HepG2 (cell line): Measurements from ENCODE around the gene FAM171A2. TPM values are rescaled to one million over a fixed set of nuclear protein-coding genes. Genes with fewer than 3 reads are reported as not detected.
A peak's percentile ranks its signal among the peaks of the same experiment; 100 is the strongest.

Experiments
- FOSL2 ChIP-seq: sonication (generic); formaldehyde crosslinking; IDR thresholded peaks from 2 replicates; pipeline ENCODE4 v1.4.0; 2020; ENCODE audit warnings: missing genetic modification reagents
- JUNB ChIP-seq: sonication (generic); formaldehyde crosslinking; IDR thresholded peaks from 2 replicates; pipeline ENCODE4 v1.8.0; 2022; ENCODE audit warnings: missing genetic modification reagents, mild to moderate bottlenecking, borderline replicate concordance
- LCORL ChIP-seq, 2 experiments: fragments of 450-650 bp in 1 of 2; sonication (generic) in 1 of 2; formaldehyde crosslinking in 1 of 2; IDR thresholded peaks; 2 replicates each; pipeline versions ENCODE4 v1.5.0 to v1.6.1; 2017 to 2020; ENCODE audit warnings: antibody characterized with exemption in 1 of 2, missing genetic modification reagents in 1 of 2
- MED1 ChIP-seq: sonication (generic); formaldehyde crosslinking; IDR thresholded peaks from 2 replicates; pipeline ENCODE4 v1.4.0; 2020; ENCODE audit warnings: missing genetic modification reagents
- RBAK ChIP-seq: sonication (generic); formaldehyde crosslinking; IDR thresholded peaks from 2 replicates; pipeline ENCODE4 v1.5.1; 2020; ENCODE audit warnings: mild to moderate bottlenecking, missing genetic modification reagents
- SAP130 ChIP-seq: IDR thresholded peaks from 2 replicates; pipeline ENCODE4 v1.6.1; 2016; ENCODE audit warnings: low read depth
- SIX4 ChIP-seq: sonication (generic); formaldehyde crosslinking; IDR thresholded peaks from 2 replicates; pipeline ENCODE4 v1.4.0; 2020; ENCODE audit warnings: missing genetic modification reagents
- SOX6 ChIP-seq, 2 experiments: fragments of 450-650 bp in 1 of 2; sonication (generic) in 1 of 2; formaldehyde crosslinking in 1 of 2; IDR thresholded peaks; 2 replicates each; pipeline versions ENCODE4 v1.4.0 to v1.6.1; 2017 to 2020; ENCODE audit warnings: antibody characterized with exemption in 1 of 2, mild to moderate bottlenecking in 1 of 2, missing genetic modification reagents in 1 of 2
- ZMYM3 ChIP-seq: sonication (generic); formaldehyde crosslinking; IDR thresholded peaks from 2 replicates; pipeline ENCODE4 v1.5.1; 2020; ENCODE audit warnings: mild to moderate bottlenecking, missing genetic modification reagents
- ZNF136 ChIP-seq: sonication (generic); formaldehyde crosslinking; IDR thresholded peaks from 2 replicates; pipeline ENCODE4 v1.8.1; 2022; ENCODE audit warnings: low read depth, mild to moderate bottlenecking, moderate library complexity, missing genetic modification reagents
- ZNF337 ChIP-seq: sonication (generic); formaldehyde crosslinking; IDR thresholded peaks from 2 replicates; pipeline ENCODE4 v1.5.1; 2020; ENCODE audit warnings: missing genetic modification reagents, low read depth, mild to moderate bottlenecking, borderline replicate concordance
- ZNF512B ChIP-seq: sonication (generic); formaldehyde crosslinking; IDR thresholded peaks from 2 replicates; pipeline ENCODE4 v1.5.1; 2020; ENCODE audit warnings: missing genetic modification reagents, mild to moderate bottlenecking, borderline replicate concordance
- ZNF776 ChIP-seq: sonication (generic); formaldehyde crosslinking; IDR thresholded peaks from 2 replicates; pipeline ENCODE4 v1.4.0; 2020; ENCODE audit warnings: mild to moderate bottlenecking, missing genetic modification reagents
- polyA plus RNA-seq, 8 experiments: library from polyadenylated mRNA; depleted of rRNA in 3 of 8; stranded (reverse) in 7 of 8; unstranded in 1 of 8; fragments of >200 nt; fragmentation: Illumina TruSeq in 4 of 8; extraction: Trizol in 4 of 8; gene quantifications; 2 replicates each; pipeline versions ENCODE4 v1.2.1 to v1.2.3, GENCODE V29; 2011 to 2016; ENCODE audit warnings: low read depth in 4 of 8, missing spikeins in 1 of 8, mixed read lengths in 1 of 8; ENCODE audit not compliant: insufficient read depth in 1 of 8
- total RNA-seq, 5 experiments: library from RNA; depleted of rRNA; stranded (reverse); fragments of >200 nt; fragmentation: Illumina TruSeq; extraction: Trizol; gene quantifications; 2 replicates each; pipeline ENCODE4 v1.2.3, GENCODE V29; 2016; ENCODE audit warnings: low read depth in 1 of 5
- TF ChIP-seq, protein P1 (sequence below): sonication (generic); formaldehyde crosslinking; IDR thresholded peaks from 2 replicates; pipeline ENCODE4 v1.4.0; 2020; ENCODE audit warnings: missing genetic modification reagents, borderline replicate concordance
- TF ChIP-seq, protein P2 (sequence below): sonication (generic); formaldehyde crosslinking; IDR thresholded peaks from 2 replicates; pipeline ENCODE4 v1.4.0; 2020; ENCODE audit warnings: mild to moderate bottlenecking, missing genetic modification reagents
- TF ChIP-seq, protein P3 (sequence below): sonication (generic); formaldehyde crosslinking; IDR thresholded peaks from 2 replicates; pipeline ENCODE4 v1.8.1; 2022; ENCODE audit warnings: mild to moderate bottlenecking, missing genetic modification reagents

FAM171A2 gene
- total and polyA plus RNA-seq, 2 of the 13 experiments (the other 11 are each of a cell fraction or from before 2014, with no cell fraction given), result 1.8 to 3.6 TPM

GRCh38 chr17:44312396-44313104 is 51.1 kb downstream of the FAM171A2 start (continued):
- TF ChIP-seq SOX6 (IDR thresholded peaks at IDR 0.05) (no peak), SOX6 (CRISPR knock-in tag; IDR thresholded peaks at IDR 0.05) (peak; percentile 45; the same call in 1 of the 2 replicates), ZNF337 (CRISPR knock-in tag) (no peak), FOSL2 (peak; percentile 82), LCORL (IDR thresholded peaks at IDR 0.05) (no peak), LCORL (CRISPR knock-in tag; IDR thresholded peaks at IDR 0.05) (peak; percentile 76), ZMYM3 (CRISPR knock-in tag) (0 out of 2 replicates have a peak, but pooled peaks have one; percentile 13), MED1 (CRISPR knock-in tag) (peak; percentile 44; the same call in 1 of the 2 replicates), SIX4 (no peak), ZNF512B (CRISPR knock-in tag) (no peak), ZNF776 (CRISPR knock-in tag) (no peak), ZNF136 (no peak), JUNB (CRISPR knock-in tag) (peak; percentile 41; the same call in 1 of the 2 replicates), RBAK (no peak), SAP130 (CRISPR knock-in tag) (peak; percentile 50; the same call in 1 of the 2 replicates)
- TF ChIP-seq, protein P1, sequence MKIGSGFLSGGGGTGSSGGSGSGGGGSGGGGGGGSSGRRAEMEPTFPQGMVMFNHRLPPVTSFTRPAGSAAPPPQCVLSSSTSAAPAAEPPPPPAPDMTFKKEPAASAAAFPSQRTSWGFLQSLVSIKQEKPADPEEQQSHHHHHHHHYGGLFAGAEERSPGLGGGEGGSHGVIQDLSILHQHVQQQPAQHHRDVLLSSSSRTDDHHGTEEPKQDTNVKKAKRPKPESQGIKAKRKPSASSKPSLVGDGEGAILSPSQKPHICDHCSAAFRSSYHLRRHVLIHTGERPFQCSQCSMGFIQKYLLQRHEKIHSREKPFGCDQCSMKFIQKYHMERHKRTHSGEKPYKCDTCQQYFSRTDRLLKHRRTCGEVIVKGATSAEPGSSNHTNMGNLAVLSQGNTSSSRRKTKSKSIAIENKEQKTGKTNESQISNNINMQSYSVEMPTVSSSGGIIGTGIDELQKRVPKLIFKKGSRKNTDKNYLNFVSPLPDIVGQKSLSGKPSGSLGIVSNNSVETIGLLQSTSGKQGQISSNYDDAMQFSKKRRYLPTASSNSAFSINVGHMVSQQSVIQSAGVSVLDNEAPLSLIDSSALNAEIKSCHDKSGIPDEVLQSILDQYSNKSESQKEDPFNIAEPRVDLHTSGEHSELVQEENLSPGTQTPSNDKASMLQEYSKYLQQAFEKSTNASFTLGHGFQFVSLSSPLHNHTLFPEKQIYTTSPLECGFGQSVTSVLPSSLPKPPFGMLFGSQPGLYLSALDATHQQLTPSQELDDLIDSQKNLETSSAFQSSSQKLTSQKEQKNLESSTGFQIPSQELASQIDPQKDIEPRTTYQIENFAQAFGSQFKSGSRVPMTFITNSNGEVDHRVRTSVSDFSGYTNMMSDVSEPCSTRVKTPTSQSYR (CRISPR knock-in tag), result peak; percentile 80
- TF ChIP-seq, protein P2, sequence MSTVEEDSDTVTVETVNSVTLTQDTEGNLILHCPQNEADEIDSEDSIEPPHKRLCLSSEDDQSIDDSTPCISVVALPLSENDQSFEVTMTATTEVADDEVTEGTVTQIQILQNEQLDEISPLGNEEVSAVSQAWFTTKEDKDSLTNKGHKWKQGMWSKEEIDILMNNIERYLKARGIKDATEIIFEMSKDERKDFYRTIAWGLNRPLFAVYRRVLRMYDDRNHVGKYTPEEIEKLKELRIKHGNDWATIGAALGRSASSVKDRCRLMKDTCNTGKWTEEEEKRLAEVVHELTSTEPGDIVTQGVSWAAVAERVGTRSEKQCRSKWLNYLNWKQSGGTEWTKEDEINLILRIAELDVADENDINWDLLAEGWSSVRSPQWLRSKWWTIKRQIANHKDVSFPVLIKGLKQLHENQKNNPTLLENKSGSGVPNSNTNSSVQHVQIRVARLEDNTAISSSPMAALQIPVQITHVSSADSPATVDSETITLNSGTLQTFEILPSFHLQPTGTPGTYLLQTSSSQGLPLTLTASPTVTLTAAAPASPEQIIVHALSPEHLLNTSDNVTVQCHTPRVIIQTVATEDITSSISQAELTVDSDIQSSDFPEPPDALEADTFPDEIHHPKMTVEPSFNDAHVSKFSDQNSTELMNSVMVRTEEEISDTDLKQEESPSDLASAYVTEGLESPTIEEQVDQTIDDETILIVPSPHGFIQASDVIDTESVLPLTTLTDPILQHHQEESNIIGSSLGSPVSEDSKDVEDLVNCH (CRISPR knock-in tag), result no peak
- TF ChIP-seq, protein P3, sequence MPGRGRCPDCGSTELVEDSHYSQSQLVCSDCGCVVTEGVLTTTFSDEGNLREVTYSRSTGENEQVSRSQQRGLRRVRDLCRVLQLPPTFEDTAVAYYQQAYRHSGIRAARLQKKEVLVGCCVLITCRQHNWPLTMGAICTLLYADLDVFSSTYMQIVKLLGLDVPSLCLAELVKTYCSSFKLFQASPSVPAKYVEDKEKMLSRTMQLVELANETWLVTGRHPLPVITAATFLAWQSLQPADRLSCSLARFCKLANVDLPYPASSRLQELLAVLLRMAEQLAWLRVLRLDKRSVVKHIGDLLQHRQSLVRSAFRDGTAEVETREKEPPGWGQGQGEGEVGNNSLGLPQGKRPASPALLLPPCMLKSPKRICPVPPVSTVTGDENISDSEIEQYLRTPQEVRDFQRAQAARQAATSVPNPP (CRISPR knock-in tag), result no peak
